Ovary (tissue), 9 donors: ENCODE measurements around the gene MRPL12. TPM values are rescaled to one million over a fixed set of nuclear protein-coding genes. Genes with fewer than 3 reads are reported as not detected.

ENCODE experiments used
- DNase-seq, 5 donors: peaks; one replicate each; pipeline ENCODE4 v3.0.0-alpha.2; 2019 to 2020
- H3K27ac ChIP-seq, 2 donors: fragments of 200-600 bp; one replicate each; pipeline versions ENCODE4 v1.5.1 to v1.8.0; 2019 to 2022
- H3K27me3 ChIP-seq: fragments of 200-600 bp; one replicate; pipeline ENCODE4 v1.8.0; 2022
- H3K36me3 ChIP-seq: fragments of 200-600 bp; sonication (generic); one replicate; pipeline ENCODE4 v1.5.1; 2019
- H3K4me1 ChIP-seq: one replicate; pipeline ENCODE4 v1.8.1; 2013; ENCODE audit warnings: mild to moderate bottlenecking, moderate library complexity; ENCODE audit not compliant: insufficient read depth
- H3K4me3 ChIP-seq: fragments of 200-600 bp; sonication (generic); one replicate; pipeline ENCODE4 v1.5.1; 2017
- H3K9me3 ChIP-seq, 2 donors: fragments of 200-600 bp in 1 of 2; sonication (generic) in 1 of 2; one replicate each; pipeline versions ENCODE4 v1.5.1 to v1.8.1; 2013 to 2019; ENCODE audit warnings: mild to moderate bottlenecking in 1 of 2, moderate library complexity in 1 of 2
- EP300 ChIP-seq: sonication (generic); formaldehyde crosslinking; IDR thresholded peaks from one replicate; pipeline ENCODE4 v1.6.1; 2017; ENCODE audit warnings: antibody characterized with exemption
- POLR2A ChIP-seq: fragments of 450-650 bp; IDR thresholded peaks from one replicate; pipeline ENCODE4 v1.6.1; 2017; ENCODE audit warnings: antibody characterized with exemption, mild to moderate bottlenecking, moderate library complexity
- WGBS, 3 donors: extraction: QIAGEN DNeasy Blood & Tissue Kit in 1 of 3; methylation state at CpG; one replicate each; pipeline versions ENCODE4 v1.1.5 to v1.1.7; 2013 to 2017; 5-methylcytosine and 5-hydroxymethylcytosine counted together
- intact Hi-C, 4 donors: fragments of 100-400 bp; cut with DNase I; formaldehyde crosslinking; loops; one replicate each; pipeline versions ENCODE4 v1.11.0 to v1.15.1; 2022 to 2023
- polyA plus RNA-seq, 2 donors: library from polyadenylated mRNA; stranded (reverse); fragments of 200-250 nt in 1 of 2; fragments of 350-450 nt in 1 of 2; fragmentation: Illumina TruSeq in 1 of 2; extraction: RNeasy Lipid Tissue Mini Kit (QIAGEN cat#74804) in 1 of 2; gene quantifications; one replicate each; pipeline ENCODE4 v1.2.3, GENCODE V29; 2013 to 2014
- total RNA-seq, 7 donors: library from RNA; depleted of rRNA in 2 of 7; stranded (reverse); fragments of >200 nt in 2 of 7; fragmentation: NEBNext Ultra II Directional in 3 of 7; extraction: Animal tissue kit (Norgen Biotek cat#: 25700) in 3 of 7; gene quantifications; one replicate each; pipeline versions ENCODE4 v1.1.0 to v1.2.4, GENCODE V29; 2016 to 2023
- TF ChIP-seq, protein P1 (sequence below), 3 donors: fragments of 450-650 bp in 2 of 3; fragments of 200-600 bp in 1 of 3; IDR thresholded peaks; one replicate each; pipeline versions ENCODE4 v1.5.1 to v1.8.0; 2016 to 2022; ENCODE audit warnings: antibody characterized with exemption in 3 of 3, mild to moderate bottlenecking in 1 of 3
- donor health status: DM: no; HTN: no; CAD: no; lungs with moderate emphysema.
- donor health status: DM: no; HTN: no; CAD: no.
- donor health status: Bipolar disorder and iron deficiency.
- donor health status: DM: yes; HTN: yes; CAD: no.
- donor health status: DM: no; HTN: no; CAD: no.
- donor health status: DM: yes; HTN: yes; CAD: no.

The MRPL12 gene
- total and polyA plus RNA-seq, 9 donors: 12.9 to 47.2 (median 36.8) TPM

DNA sequence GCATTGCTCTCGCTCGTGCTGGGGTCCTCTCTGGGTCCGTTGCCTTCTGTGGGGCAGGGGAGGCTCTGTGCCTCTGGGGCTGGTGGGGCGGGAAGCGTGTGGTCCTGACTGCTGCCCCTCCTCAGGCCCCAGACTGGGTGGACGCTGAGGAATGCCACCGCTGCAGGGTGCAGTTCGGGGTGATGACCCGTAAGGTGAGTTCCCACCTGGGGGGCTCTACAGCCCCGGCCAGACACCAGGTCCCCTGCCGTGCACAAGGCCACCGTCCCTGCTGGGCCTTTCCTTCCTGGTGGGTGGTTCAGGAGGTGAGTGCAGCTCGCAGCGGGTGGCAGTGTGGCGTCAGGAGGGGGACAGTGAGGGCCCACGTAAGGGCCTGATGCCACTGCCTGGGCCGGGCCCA is 12.6 kb upstream of the MRPL12 start:
- Histone ChIP-seq H3K27ac (no peak overlapping the region), H3K27me3 (no peaks in the 10 kb centered on the region), H3K4me1 (no peaks in the 10 kb centered on the region), H3K4me3 (no peak overlapping the region), H3K36me3 (no peaks in the 10 kb centered on the region), H3K9me3 (no peaks in the 10 kb centered on the region)
- intact Hi-C loops: no loop called here
- 80 to 83% (median 83%) methylated on average over 17 of the region's 17 CpGs for WGBS, 3 donors
- TF ChIP-seq POLR2A (no peak), EP300 (no peak)
- TF ChIP-seq, protein P1, sequence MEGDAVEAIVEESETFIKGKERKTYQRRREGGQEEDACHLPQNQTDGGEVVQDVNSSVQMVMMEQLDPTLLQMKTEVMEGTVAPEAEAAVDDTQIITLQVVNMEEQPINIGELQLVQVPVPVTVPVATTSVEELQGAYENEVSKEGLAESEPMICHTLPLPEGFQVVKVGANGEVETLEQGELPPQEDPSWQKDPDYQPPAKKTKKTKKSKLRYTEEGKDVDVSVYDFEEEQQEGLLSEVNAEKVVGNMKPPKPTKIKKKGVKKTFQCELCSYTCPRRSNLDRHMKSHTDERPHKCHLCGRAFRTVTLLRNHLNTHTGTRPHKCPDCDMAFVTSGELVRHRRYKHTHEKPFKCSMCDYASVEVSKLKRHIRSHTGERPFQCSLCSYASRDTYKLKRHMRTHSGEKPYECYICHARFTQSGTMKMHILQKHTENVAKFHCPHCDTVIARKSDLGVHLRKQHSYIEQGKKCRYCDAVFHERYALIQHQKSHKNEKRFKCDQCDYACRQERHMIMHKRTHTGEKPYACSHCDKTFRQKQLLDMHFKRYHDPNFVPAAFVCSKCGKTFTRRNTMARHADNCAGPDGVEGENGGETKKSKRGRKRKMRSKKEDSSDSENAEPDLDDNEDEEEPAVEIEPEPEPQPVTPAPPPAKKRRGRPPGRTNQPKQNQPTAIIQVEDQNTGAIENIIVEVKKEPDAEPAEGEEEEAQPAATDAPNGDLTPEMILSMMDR (IDR thresholded peaks at IDR 0.05): no peak
- no peak for DNase-seq

- no peak overlapping the region for H3K4me3 ChIP-seq
- no peaks in the 10 kb centered on the region for H3K9me3 ChIP-seq
- no peak overlapping the region for H3K27ac ChIP-seq
- no peaks in the 10 kb centered on the region for H3K36me3 ChIP-seq
- no peak for TF ChIP-seq POLR2A
- TF ChIP-seq, protein P1 (IDR thresholded peaks at IDR 0.05): no peak
- no peak for DNase-seq
- 86 to 89% (median 89%) methylated on average over 18 of the region's 18 CpGs for WGBS, 3 donors
- no peaks in the 10 kb centered on the region for H3K27me3 ChIP-seq
- H3K4me1 ChIP-seq: no peaks in the 10 kb centered on the region
- intact Hi-C loops: no loop called here
Measured at GRCh38 chr17:81691196-81691595, 12.0 kb upstream of the MRPL12 start.

DNA sequence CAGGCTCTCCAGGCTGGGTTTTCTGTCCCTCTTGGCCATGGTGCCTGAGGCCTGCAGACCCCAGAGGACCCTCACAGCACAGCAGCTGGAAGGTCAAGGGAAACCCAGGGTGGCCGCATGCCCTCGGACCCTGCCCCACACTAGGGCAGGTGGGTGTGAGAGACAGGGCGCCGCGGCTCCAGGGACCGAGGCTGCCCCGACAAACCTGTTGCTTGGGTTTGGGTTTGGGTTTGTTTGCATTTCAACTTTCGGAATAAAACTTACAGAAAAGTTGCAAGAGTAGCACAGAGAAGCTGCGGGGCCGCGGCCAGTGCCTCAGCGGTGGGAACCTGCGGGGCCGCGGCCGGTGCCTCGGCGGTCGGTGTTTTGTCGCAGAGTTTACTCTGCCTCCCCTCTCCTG is 11.6 kb upstream of the MRPL12 start:
- TF ChIP-seq POLR2A (no peak), EP300 (no peak)
- TF ChIP-seq, protein P1 (IDR thresholded peaks at IDR 0.05): no peak

GRCh38 chr17:81693509-81694210 is 9.5 kb upstream of the MRPL12 start:
- WGBS, 3 donors: 82 to 85% (median 84%) methylated on average over 27 to 35 of the region's 35 CpGs
- DNase-seq: no peak
- Histone ChIP-seq H3K27ac (no peak overlapping the region), H3K4me1 (no peaks in the 10 kb centered on the region), H3K4me3 (no peak overlapping the region), H3K36me3 (no peaks in the 10 kb centered on the region), H3K27me3 (no peaks in the 10 kb centered on the region), H3K9me3 (no peaks in the 10 kb centered on the region)
- intact Hi-C loops: no loop called here
- TF ChIP-seq, protein P1 (IDR thresholded peaks at IDR 0.05): no peak
- TF ChIP-seq EP300 (no peak), POLR2A (no peak)

More for the DNA sequence above, 11.6 kb upstream of the MRPL12 start:
- Histone ChIP-seq H3K27ac (no peak overlapping the region), H3K4me1 (no peaks in the 10 kb centered on the region), H3K9me3 (no peaks in the 10 kb centered on the region), H3K36me3 (no peaks in the 10 kb centered on the region), H3K4me3 (no peak overlapping the region), H3K27me3 (no peaks in the 10 kb centered on the region)
- no peak for DNase-seq
- 91 to 96% (median 92%) methylated on average over 17 to 20 of the region's 20 CpGs for WGBS, 3 donors
- intact Hi-C loops: no loop called here
